SK-N-MC (cell line): ENCODE results near the gene CDKN2C.

Source experiments
- EZH2 ChIP-seq: fragments of 200-600 bp; sonication (generic); IDR thresholded peaks from one replicate; pipeline ENCODE4 v1.6.1; 2017; ENCODE audit warnings: antibody characterized with exemption
- FOXP2 ChIP-seq: optimal IDR thresholded peaks from 2 replicates; pipeline ENCODE3; 2011; ENCODE audit warnings: mild to moderate bottlenecking, moderate library complexity; ENCODE audit not compliant: insufficient read depth; ENCODE audit errors: extremely low read length, control extremely low read depth
- POLR2AphosphoS5 ChIP-seq: IDR thresholded peaks from 2 replicates; pipeline ENCODE4 v1.6.1; 2012; ENCODE audit warnings: mild to moderate bottlenecking, low read depth, low read length, borderline replicate concordance

GRCh38 chr1:50978144-50978851 lies 8.3 kb downstream of the CDKN2C start:
- TF ChIP-seq POLR2AphosphoS5 (no peak), EZH2 (no peak), FOXP2 (no peak)
